Thyroid gland (tissue), 4 donors: ENCODE results near the gene PLCB1.

ENCODE experiments used
- POLR2A ChIP-seq, 2 donors: fragments of 450-650 bp; IDR thresholded peaks; one replicate each; pipeline ENCODE4 v1.6.1; 2017; ENCODE audit warnings: antibody characterized with exemption in 2 of 2, mild to moderate bottlenecking in 2 of 2, moderate library complexity in 1 of 2
- TF ChIP-seq, protein P1 (sequence below), 6 experiments: fragments of 200-600 bp in 3 of 6; fragments of 450-650 bp in 3 of 6; sonication (generic) in 3 of 6; IDR thresholded peaks; one replicate each; pipeline ENCODE4 v1.5.1; 2016 to 2019; ENCODE audit warnings: antibody characterized with exemption in 6 of 6, mild to moderate bottlenecking in 2 of 6, inconsistent platforms in 1 of 6, moderate library complexity in 1 of 6

DNA sequence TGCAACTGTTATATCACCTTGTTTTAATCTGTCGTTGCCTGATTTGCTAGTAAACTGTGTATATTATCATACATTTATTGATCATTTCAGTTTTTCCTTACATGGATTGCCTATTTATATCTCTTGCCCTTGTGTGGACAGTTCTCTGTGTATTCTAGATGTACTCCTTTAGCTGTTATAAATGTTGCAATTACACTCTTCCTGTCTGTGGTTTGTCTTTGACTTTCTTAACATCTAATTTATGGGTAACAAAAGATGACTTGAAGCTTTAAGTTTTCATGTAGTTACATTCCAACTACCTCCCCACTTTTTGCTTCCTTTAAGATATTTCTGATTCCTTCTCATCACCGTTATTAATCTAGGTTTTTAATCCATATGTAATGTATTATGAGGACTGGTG, 22.6 kb downstream of the PLCB1 start:
- TF ChIP-seq, protein P1, sequence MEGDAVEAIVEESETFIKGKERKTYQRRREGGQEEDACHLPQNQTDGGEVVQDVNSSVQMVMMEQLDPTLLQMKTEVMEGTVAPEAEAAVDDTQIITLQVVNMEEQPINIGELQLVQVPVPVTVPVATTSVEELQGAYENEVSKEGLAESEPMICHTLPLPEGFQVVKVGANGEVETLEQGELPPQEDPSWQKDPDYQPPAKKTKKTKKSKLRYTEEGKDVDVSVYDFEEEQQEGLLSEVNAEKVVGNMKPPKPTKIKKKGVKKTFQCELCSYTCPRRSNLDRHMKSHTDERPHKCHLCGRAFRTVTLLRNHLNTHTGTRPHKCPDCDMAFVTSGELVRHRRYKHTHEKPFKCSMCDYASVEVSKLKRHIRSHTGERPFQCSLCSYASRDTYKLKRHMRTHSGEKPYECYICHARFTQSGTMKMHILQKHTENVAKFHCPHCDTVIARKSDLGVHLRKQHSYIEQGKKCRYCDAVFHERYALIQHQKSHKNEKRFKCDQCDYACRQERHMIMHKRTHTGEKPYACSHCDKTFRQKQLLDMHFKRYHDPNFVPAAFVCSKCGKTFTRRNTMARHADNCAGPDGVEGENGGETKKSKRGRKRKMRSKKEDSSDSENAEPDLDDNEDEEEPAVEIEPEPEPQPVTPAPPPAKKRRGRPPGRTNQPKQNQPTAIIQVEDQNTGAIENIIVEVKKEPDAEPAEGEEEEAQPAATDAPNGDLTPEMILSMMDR (IDR thresholded peaks at IDR 0.05) = no peak
- no peak for TF ChIP-seq POLR2A (IDR thresholded peaks at IDR 0.05)
